RWPE1 (cell line): Measurements from ENCODE around the gene CCDC92B.

Experiments
- CTCF ChIA-PET: fragments of 350-600 bp; sonication (Branson Sonifier 250); formaldehyde crosslinking; extraction: SDS; loops from one replicate; lab custom pipeline; 2021; lab: Yijun Ruan, JAX
- POLR2A ChIA-PET: fragments of 400-600 bp; formaldehyde crosslinking; extraction: SDS; loops from one replicate; lab custom pipeline; 2020; ENCODE audit warnings: antibody characterized with exemption; ENCODE audit not compliant: low non-redundant PET; lab: Yijun Ruan, JAX
- DNase-seq: peaks from one replicate; pipeline ENCODE4 v3.0.0; 2012; ENCODE audit warnings: low spot score
- H3K27ac ChIP-seq: fragments of 450-650 bp; 2 replicates; pipeline ENCODE4 v1.5.1; 2017
- TF ChIP-seq, protein P1 (sequence below): fragments of 450-650 bp; conservative IDR thresholded peaks from 2 replicates; pipeline ENCODE4 v1.5.1; 2017; ENCODE audit warnings: low read depth, mild to moderate bottlenecking

The CCDC92B gene

DNA sequence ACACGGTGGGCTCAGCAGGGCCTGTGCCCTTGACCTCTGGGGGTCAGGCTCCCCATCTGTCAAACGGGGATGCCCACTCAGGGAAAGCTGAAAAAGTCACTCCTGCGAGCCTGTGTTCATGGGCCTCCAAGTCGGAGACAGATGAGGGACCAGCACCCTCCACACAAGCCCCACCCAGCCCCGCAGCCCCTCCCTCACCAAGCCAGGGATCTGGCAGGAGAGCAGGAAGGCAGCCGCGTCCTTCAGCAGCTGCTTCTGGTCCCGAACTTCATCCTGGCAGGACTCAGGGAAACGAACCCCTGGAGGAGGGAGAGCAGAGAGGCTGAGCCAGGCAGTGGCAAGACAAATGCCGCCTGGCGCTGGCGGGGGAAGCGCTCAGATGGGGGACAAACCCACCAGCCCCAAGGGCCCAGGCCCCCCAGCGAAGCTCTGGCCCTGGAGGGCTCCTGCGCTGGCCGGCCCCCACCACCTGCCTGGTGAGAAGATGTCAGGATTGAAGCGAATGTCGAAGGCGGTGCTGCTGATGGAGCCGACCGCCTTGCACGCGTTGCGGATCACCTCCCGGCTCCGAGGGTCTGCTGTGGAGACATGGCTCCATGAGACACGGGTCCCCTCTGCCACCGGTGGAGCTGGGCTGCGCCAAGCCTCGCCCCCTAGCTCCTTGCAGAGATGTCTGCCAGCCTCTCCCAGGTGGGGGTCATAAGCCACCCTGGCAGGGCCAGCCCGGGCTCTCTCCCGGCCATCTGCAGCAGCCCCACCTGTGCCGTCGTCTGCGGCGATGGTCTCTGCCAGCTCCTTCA, 53.3 kb downstream of the CCDC92B start:
- H3K27ac ChIP-seq = no peak overlapping the region
- DNase-seq = no peak
- TF ChIP-seq, protein P1, sequence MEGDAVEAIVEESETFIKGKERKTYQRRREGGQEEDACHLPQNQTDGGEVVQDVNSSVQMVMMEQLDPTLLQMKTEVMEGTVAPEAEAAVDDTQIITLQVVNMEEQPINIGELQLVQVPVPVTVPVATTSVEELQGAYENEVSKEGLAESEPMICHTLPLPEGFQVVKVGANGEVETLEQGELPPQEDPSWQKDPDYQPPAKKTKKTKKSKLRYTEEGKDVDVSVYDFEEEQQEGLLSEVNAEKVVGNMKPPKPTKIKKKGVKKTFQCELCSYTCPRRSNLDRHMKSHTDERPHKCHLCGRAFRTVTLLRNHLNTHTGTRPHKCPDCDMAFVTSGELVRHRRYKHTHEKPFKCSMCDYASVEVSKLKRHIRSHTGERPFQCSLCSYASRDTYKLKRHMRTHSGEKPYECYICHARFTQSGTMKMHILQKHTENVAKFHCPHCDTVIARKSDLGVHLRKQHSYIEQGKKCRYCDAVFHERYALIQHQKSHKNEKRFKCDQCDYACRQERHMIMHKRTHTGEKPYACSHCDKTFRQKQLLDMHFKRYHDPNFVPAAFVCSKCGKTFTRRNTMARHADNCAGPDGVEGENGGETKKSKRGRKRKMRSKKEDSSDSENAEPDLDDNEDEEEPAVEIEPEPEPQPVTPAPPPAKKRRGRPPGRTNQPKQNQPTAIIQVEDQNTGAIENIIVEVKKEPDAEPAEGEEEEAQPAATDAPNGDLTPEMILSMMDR = no peak
- ChIA-PET POLR2A (no interaction called here), CTCF (interaction anchor here (0.6 kb wide), 1 partner anchor 1044 kb away, joined by 8 read pairs; no protein-coding TSS in a partner anchor)

DNA sequence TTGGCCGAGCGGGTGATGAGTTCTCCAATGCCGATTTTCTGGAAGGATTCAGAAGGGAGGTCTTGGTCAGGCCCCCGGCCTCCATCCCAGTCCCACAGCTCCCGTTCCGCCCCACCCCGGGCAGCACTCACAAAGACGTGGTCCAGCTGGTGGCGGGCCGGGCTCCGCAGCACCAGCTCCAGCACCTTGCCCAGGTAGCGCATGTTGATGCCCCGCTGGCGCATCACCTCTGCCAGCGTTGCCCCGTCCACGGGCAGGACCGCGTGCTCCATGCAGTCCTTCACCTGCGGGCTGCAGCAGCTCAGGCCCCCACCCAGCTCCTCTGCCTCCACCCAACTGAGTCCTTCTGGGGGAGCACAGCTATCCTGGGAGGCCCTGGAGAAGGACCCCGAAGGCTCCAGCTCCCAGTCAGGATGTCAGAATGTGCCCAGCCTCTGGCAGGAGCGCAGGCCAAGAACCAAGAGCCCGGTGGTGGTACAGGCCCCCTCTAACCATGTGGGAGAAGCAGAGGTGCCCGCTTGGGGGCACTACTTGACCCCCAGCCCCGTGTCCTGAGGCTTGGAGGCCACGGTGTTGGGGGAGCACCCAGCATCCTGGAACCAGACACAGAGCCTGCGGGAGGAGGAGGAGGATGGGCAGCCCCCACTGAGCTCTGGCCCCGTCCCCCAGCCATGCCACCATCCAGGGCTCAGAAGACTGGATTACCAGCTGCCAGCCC, 54.0 kb downstream of the CCDC92B start:
- ChIA-PET CTCF (no interaction called here), POLR2A (no interaction called here)
- DNase-seq = no peak
- H3K27ac ChIP-seq = 0 out of 2 replicates have a peak overlapping the region, but pooled peaks have one; percentile 10
- TF ChIP-seq, protein P1 = no peak

DNA sequence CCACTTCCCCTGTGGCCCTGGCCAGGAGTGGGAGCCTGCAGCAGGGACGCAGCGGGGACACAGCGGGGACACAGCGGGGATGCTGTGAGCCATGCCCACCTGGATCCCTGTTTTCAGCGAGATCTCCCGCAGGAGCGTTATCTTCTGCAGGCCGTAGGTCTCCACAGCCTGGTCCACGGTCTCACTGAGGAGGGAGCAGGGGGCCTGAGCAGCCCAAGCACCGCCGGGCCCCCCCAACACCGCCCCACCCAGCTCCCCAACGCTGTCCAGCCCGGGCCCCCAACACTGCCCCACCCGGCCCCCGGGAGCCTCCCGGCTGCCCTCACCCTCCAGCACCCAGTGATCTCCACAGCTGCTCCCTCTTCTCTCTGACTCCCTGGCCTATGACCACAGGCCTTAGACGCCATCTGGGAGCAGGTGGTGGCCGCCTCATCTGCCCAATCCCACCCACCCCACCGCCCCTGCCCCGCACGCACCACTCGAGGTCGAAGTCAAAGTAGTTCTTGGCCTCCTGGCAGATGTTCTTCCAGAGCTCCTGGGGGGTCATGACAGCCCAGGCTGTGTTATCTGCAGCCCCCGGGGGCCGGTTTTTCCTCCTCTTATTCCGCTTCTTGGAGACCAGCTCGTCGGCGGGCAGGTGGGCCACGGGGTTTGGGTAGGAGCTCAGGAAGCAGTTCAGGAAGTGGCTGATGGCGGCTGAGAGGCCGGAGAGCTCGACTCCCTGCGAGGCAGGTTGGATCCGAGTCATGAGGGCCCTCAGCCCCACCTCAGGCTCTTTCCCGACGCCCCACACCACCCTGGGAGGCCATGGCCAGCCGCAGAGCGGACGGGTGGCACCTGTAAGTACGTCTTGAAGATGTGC, 54.8 kb downstream of the CCDC92B start:
- POLR2A ChIA-PET = no interaction called here
- CTCF ChIA-PET = no interaction called here
- H3K27ac ChIP-seq = 0 out of 2 replicates have a peak overlapping the region, but pooled peaks have one; percentile 10
- no peak for DNase-seq
- TF ChIP-seq, protein P1 = no peak

DNA sequence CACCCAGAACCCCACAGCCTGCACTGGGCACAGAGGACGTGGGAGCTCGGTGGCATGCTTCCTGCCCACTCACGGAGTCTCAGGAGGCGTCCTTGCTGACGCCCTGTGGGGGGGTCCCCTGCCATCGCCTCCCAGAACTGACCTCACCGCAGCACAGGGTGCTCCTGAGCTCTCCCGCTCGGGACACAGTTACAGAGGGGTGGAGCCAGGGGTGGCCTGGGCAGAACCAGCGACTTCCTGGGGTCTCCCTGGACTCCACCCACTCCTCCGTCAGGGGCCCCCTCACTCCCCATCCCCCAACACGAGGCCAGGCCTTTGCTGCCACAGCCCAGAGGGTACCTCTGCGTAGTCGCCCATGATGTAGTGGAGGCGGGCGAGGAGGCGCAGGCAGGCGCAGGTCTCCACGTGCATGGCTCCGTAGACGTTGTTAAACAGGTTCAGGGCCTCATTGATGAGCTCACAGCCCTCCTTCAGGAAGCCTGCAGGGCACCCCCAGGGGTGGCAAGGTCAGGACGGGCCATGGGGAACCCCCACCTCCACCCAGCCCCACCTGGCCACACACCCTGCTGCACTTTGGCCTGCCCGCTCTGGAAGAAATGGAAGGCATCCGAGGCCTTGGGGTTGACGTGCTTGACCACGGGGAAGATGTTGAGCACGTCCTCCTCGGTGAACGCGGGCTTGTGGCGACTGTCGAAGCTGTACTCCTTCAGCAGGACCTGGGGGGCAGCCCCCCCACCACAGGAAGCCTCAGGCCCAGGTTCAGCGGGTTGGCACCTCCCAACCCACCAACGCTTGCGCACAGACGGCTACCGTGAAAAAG, 55.7 kb downstream of the CCDC92B start:
- ChIA-PET POLR2A (interaction anchor here (0.6 kb wide), 1 partner anchor 25 kb away, joined by 4 read pairs; no protein-coding TSS in a partner anchor), CTCF (interaction anchor here (0.6 kb wide), 2 partner anchors 16 to 1310 kb away, joined by 3 read pairs; no protein-coding TSS in a partner anchor)
- peak overlapping the region; percentile 51 for H3K27ac ChIP-seq
- DNase-seq = no peak
- TF ChIP-seq, protein P1 = no peak

DNA sequence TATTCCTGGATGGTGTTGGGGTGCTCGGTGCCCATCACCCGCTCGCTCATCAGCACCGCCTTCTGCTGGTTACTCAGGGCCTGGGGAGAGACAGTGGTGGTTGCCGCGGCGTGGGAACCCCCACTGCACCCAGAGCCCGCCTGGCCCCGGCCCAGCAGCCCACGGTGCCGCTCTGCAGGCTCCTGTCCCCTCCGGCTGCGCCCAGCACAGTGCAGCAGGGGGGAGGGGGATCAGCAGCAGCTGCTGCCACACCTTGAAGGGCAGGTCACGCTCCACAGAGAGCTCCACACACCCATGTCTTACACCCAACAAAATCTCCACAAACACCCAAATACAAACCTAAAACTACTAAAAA, 56.7 kb downstream of the CCDC92B start:
- TF ChIP-seq, protein P1 = no peak

More for the DNA sequence above, 56.7 kb downstream of the CCDC92B start:
- no peak for DNase-seq
- peak overlapping the region; percentile 51; the same call in 1 of the 2 replicates for H3K27ac ChIP-seq
- POLR2A ChIA-PET = interaction anchor here (0.6 kb wide), 1 partner anchor 26 kb away, joined by 4 read pairs; no protein-coding TSS in a partner anchor
- CTCF ChIA-PET = interaction anchor here (0.6 kb wide), 1 partner anchor 17 kb away, joined by 3 read pairs; no protein-coding TSS in a partner anchor
